ENCODE results near the gene HLCS.

HLCS gene

GRCh38 chr21:36945496-36946138 is 20.9 kb downstream of the HLCS start:
- no peak for DNase-seq (ENCODE audit: low spot score)
- no peak for TF ChIP-seq CTCF (IDR thresholded peaks at IDR 0.05; ENCODE audit: extremely low read depth, missing control alignments)

- no peak for DNase-seq (ENCODE audit: low spot score)
- no peak for TF ChIP-seq CTCF (IDR thresholded peaks at IDR 0.05; ENCODE audit: extremely low read depth, missing control alignments)
Measured at GRCh38 chr21:36936361-36937135, 29.9 kb downstream of the HLCS start.

GRCh38 chr21:36934864-36935420 is 31.5 kb downstream of the HLCS start:
- no peak for TF ChIP-seq CTCF (IDR thresholded peaks at IDR 0.05; ENCODE audit: extremely low read depth, missing control alignments)
- no peak for DNase-seq (ENCODE audit: low spot score)

GRCh38 chr21:36932161-36932816 is 34.2 kb downstream of the HLCS start:
- no peak for DNase-seq (ENCODE audit: low spot score)
- TF ChIP-seq CTCF (IDR thresholded peaks at IDR 0.05; ENCODE audit: extremely low read depth, missing control alignments) = no peak

GRCh38 chr21:36929622-36930021 is 36.8 kb downstream of the HLCS start:
- DNase-seq (ENCODE audit: low spot score) = no peak
- no peak for TF ChIP-seq CTCF (IDR thresholded peaks at IDR 0.05; ENCODE audit: extremely low read depth, missing control alignments)

- TF ChIP-seq CTCF (IDR thresholded peaks at IDR 0.05; ENCODE audit: extremely low read depth, missing control alignments) = no peak
- DNase-seq (ENCODE audit: low spot score) = no peak
Measured at GRCh38 chr21:36928960-36929359, 37.5 kb downstream of the HLCS start.

GRCh38 chr21:36927719-36928117 is 38.8 kb downstream of the HLCS start:
- DNase-seq (ENCODE audit: low spot score) = peak; percentile 79
- peak; percentile 74 for TF ChIP-seq CTCF (IDR thresholded peaks at IDR 0.05; ENCODE audit: extremely low read depth, missing control alignments)
